Panc1 (cell line): Measurements from ENCODE around the gene TAF11L6. TPM values are rescaled to one million over a fixed set of nuclear protein-coding genes. Genes with fewer than 3 reads are reported as not detected.
"Not testable (repeated sequence)": the region's sequence is repeated elsewhere in the genome, so short reads cannot be mapped to it uniquely, and the experiment has no call there.

Experiments
- ATAC-seq: fragments of 200-7000 bp; cut with Tn5 transposase; 2 replicates; pipeline ENCODE4 v1.9.1; 2020; ENCODE audit warnings: mild to moderate bottlenecking, moderate library complexity
- BruUV-seq: library from RNA; stranded (reverse); fragments of 400-500 nt; replicated peaks from 2 replicates; lab custom pipeline; 2021; lab: Mats Ljungman, UMichigan
- CTCF ChIA-PET: fragments of 300-600 bp; sonication (Branson Sonifier 250); formaldehyde crosslinking; loops from one replicate; lab custom pipeline; 2022; ENCODE audit warnings: antibody characterized with exemption; lab: Charles Lee
- POLR2A ChIA-PET: fragments of 300-600 bp; sonication (Branson Sonifier 250); formaldehyde crosslinking; loops from one replicate; lab custom pipeline; 2022; ENCODE audit warnings: antibody characterized with exemption; lab: Charles Lee
- DNase-seq: peaks from one replicate; pipeline ENCODE4 v3.0.0-alpha.2; 2010; ENCODE audit warnings: low read depth, low spot score
- H3K27ac ChIP-seq: 2 replicates; pipeline ENCODE4 v1.5.1; 2011; ENCODE audit warnings: mild to moderate bottlenecking, low read length, inconsistent platforms
- H3K27me3 ChIP-seq: fragments of 200-500 bp; sonication (Bioruptor generic); 2 replicates; pipeline ENCODE4 v1.6.0; 2014; ENCODE audit warnings: low read length, inconsistent platforms; ENCODE audit not compliant: control insufficient read depth, insufficient read depth
- H3K36me3 ChIP-seq: fragments of 200-500 bp; sonication (Bioruptor generic); 2 replicates; pipeline ENCODE4 v1.5.1; 2014; ENCODE audit warnings: inconsistent platforms, mild to moderate bottlenecking, low read length, moderate library complexity; ENCODE audit not compliant: control insufficient read depth, insufficient read depth
- H3K4me1 ChIP-seq: 2 replicates; pipeline ENCODE4 v1.5.1; 2011; ENCODE audit warnings: inconsistent platforms, mild to moderate bottlenecking, low read length, moderate library complexity; ENCODE audit not compliant: control insufficient read depth, insufficient read depth
- H3K4me3 ChIP-seq, 2 experiments: 2 replicates each; pipeline ENCODE4 v1.5.1; 2011 to 2012; ENCODE audit warnings: low read depth in 2 of 2, low read length in 2 of 2, mild to moderate bottlenecking in 2 of 2, inconsistent platforms in 1 of 2, moderate library complexity in 1 of 2
- H3K9me3 ChIP-seq: fragments of 200-500 bp; sonication (Bioruptor generic); 2 replicates; pipeline ENCODE4 v1.5.1; 2014; ENCODE audit warnings: low read depth, mild to moderate bottlenecking, inconsistent platforms, low read length, moderate library complexity; ENCODE audit not compliant: control insufficient read depth, insufficient read depth
- CTCF ChIP-seq: fragments of 450-650 bp; IDR thresholded peaks from 2 replicates; pipeline ENCODE4 v1.5.1; 2017; ENCODE audit warnings: mild to moderate bottlenecking
- in situ Hi-C: cut with HindIII; loops from 2 replicates; pipeline ENCODE4 v1.10.0; 2016; ENCODE audit warnings: low sequenced_read_pairs, low pct_unique_long_range_greater_than_20kb
- intact Hi-C: fragments of 100-400 bp; cut with micrococcal nuclease; formaldehyde crosslinking; loops from one replicate; pipeline ENCODE4 v1.10.0; 2022; ENCODE audit not compliant: unreplicated experiment
- total RNA-seq: library from RNA; stranded (reverse); gene quantifications from one replicate; pipeline ENCODE4 v1.2.1, GENCODE V29; 2021; ENCODE audit not compliant: unreplicated experiment

Gene TAF11L6
- total RNA-seq, 1 experiment from 2014 or later, result not detected

- no TSS peak for BruUV-seq
- no peak for TF ChIP-seq CTCF
- in situ Hi-C loops, result no loop called here
- Histone ChIP-seq H3K9me3 (no peaks in the 10 kb centered on the region), H3K4me3 (no peak overlapping the region), H3K4me1 (no peaks in the 10 kb centered on the region), H3K36me3 (no peaks in the 10 kb centered on the region), H3K27ac (no peak overlapping the region), H3K27me3 (no peaks in the 10 kb centered on the region)
- ChIA-PET POLR2A (no interaction called here), CTCF (no interaction called here)
- no peak for ATAC-seq
- no peak for DNase-seq
- intact Hi-C loops, result no loop called here
Observed at GRCh38 chr5:17511775-17512325, 16.6 kb upstream of the TAF11L6 start.

GRCh38 chr5:17517526-17517925 is 10.9 kb upstream of the TAF11L6 start:
- H3K36me3 ChIP-seq, H3K9me3 ChIP-seq, CTCF ChIA-PET, H3K27ac ChIP-seq, intact Hi-C loops, H3K27me3 ChIP-seq, in situ Hi-C loops, BruUV-seq, H3K4me3 ChIP-seq, ATAC-seq, POLR2A ChIA-PET, H3K4me1 ChIP-seq, DNase-seq: not testable (repeated sequence)

- H3K4me1 ChIP-seq, CTCF ChIA-PET, ATAC-seq, intact Hi-C loops, BruUV-seq, H3K27me3 ChIP-seq, DNase-seq, in situ Hi-C loops, H3K36me3 ChIP-seq, H3K27ac ChIP-seq, POLR2A ChIA-PET, H3K4me3 ChIP-seq, H3K9me3 ChIP-seq: not testable (repeated sequence)
Observed at GRCh38 chr5:17518067-17518466, 10.4 kb upstream of the TAF11L6 start, which contains the start of gene TAF11L3. Gene TAF11L3 (plus strand): TSS chr5:17518367.

GRCh38 chr5:17519508-17519907 is 9.0 kb upstream of the TAF11L6 start:
- ATAC-seq, H3K4me3 ChIP-seq, H3K36me3 ChIP-seq, H3K4me1 ChIP-seq, DNase-seq, H3K9me3 ChIP-seq, H3K27ac ChIP-seq, in situ Hi-C loops, intact Hi-C loops, H3K27me3 ChIP-seq, BruUV-seq, CTCF ChIA-PET, POLR2A ChIA-PET: not testable (repeated sequence)

GRCh38 chr5:17521501-17521900 is 7.0 kb upstream of the TAF11L6 start, which contains the start of gene TAF11L4:
Gene TAF11L4 (plus strand): TSS chr5:17521801.
- BruUV-seq, H3K4me3 ChIP-seq, POLR2A ChIA-PET, H3K4me1 ChIP-seq, CTCF ChIA-PET, H3K36me3 ChIP-seq, H3K9me3 ChIP-seq, DNase-seq, H3K27ac ChIP-seq, in situ Hi-C loops, intact Hi-C loops, H3K27me3 ChIP-seq, ATAC-seq: not testable (repeated sequence)

- in situ Hi-C loops, H3K9me3 ChIP-seq, intact Hi-C loops, H3K4me3 ChIP-seq, POLR2A ChIA-PET, ATAC-seq, DNase-seq, H3K27ac ChIP-seq, H3K4me1 ChIP-seq, CTCF ChIA-PET, H3K36me3 ChIP-seq, BruUV-seq, H3K27me3 ChIP-seq: not testable (repeated sequence)
Observed at GRCh38 chr5:17524935-17525334, 3.5 kb upstream of the TAF11L6 start, which contains the start of gene TAF11L5. Gene TAF11L5 (plus strand): TSS chr5:17525235.

- H3K9me3 ChIP-seq, H3K27me3 ChIP-seq, BruUV-seq, H3K27ac ChIP-seq, POLR2A ChIA-PET, in situ Hi-C loops, H3K4me3 ChIP-seq, H3K4me1 ChIP-seq, intact Hi-C loops, H3K36me3 ChIP-seq, ATAC-seq, CTCF ChIA-PET: not testable (repeated sequence)
- peak; percentile 8 for DNase-seq
Observed at GRCh38 chr5:17526504-17526903, 2.0 kb upstream of the TAF11L6 start.
